Rectal smooth muscle tissue (tissue), 1 donor: Measurements from ENCODE around the gene HPCA.

Source experiments
- H3K27ac ChIP-seq: one replicate; pipeline ENCODE4 v1.7.0; 2013; ENCODE audit warnings: low read depth, low read length, inconsistent platforms
- H3K27me3 ChIP-seq: one replicate; pipeline ENCODE4 v1.7.0; 2013; ENCODE audit warnings: low read length; ENCODE audit not compliant: control insufficient read depth, insufficient read depth
- H3K36me3 ChIP-seq: one replicate; pipeline ENCODE4 v1.7.0; 2013; ENCODE audit warnings: low read length; ENCODE audit not compliant: control insufficient read depth, insufficient read depth
- H3K4me1 ChIP-seq: one replicate; pipeline ENCODE4 v1.7.0; 2013; ENCODE audit warnings: low read length; ENCODE audit not compliant: control insufficient read depth, insufficient read depth
- H3K4me3 ChIP-seq: one replicate; pipeline ENCODE4 v1.7.0; 2013; ENCODE audit warnings: low read length
- H3K9ac ChIP-seq: one replicate; pipeline ENCODE4 v1.7.0; 2013; ENCODE audit warnings: low read length

Gene HPCA

DNA sequence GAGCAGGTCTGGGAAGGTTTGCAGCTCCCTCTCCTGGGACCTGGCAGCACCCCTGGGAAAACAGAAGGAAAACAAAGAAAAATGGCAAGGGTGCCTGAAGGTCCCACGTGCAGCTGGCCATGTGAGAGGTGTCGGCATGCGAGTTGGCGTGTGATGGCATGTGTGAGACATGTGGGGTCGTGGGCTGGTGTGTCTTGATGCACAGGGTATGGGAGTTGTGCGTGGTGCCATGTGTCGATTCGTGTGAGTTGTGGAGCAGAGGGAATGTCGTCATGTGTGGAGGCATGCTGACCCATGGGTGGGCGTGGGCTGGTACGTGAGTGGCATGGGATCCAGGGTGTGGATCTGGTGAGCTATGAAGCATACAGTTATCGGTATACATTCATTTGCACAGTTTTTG lies 1.3 kb downstream of the HPCA start:
- no peak overlapping the region for H3K9ac ChIP-seq
- no peak overlapping the region for H3K27ac ChIP-seq
- H3K36me3 ChIP-seq: no peaks in the 10 kb centered on the region
- peaks cover under 1% of the 10 kb centered on the region for H3K4me1 ChIP-seq
- no peak overlapping the region for H3K4me3 ChIP-seq
- peaks cover 28% of the 10 kb centered on the region for H3K27me3 ChIP-seq

- peaks cover 2% of the 10 kb centered on the region for H3K4me1 ChIP-seq
- H3K27me3 ChIP-seq: peaks cover 30% of the 10 kb centered on the region
- no peak overlapping the region for H3K9ac ChIP-seq
- no peak overlapping the region for H3K27ac ChIP-seq
- no peak overlapping the region for H3K4me3 ChIP-seq
- no peaks in the 10 kb centered on the region for H3K36me3 ChIP-seq
Observed at GRCh38 chr1:32888134-32888533, 1.8 kb downstream of the HPCA start.

DNA sequence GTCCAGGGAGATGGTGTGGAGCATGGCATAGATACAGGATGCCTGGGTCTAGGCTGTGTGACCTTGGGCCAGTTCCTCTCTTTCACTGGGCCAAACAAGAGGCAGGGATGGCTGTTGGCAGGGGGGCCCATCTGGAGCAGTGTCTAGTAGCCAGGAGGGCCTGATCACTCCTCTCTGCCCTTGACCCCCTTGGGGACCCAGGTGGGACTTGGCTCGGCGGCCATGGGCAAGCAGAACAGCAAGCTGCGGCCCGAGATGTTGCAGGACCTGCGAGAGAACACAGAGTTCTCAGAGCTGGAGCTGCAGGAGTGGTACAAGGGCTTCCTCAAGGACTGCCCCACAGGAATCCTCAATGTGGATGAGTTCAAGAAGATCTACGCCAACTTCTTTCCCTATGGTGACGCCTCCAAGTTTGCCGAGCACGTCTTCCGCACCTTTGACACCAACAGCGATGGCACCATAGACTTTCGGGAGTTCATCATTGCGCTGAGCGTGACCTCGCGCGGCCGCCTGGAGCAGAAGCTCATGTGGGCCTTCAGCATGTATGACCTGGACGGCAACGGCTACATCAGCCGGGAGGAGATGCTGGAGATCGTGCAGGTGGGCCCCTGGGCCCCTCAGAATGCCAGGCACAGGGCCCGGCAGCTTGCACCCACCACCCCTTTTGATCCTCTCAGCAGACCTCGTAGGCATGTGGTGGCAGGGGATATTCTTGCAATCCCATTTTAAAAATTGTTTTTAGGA lies 2.6 kb downstream of the HPCA start:
- Histone ChIP-seq H3K9ac (no peak overlapping the region), H3K27ac (no peak overlapping the region), H3K27me3 (peaks cover 27% of the 10 kb centered on the region), H3K4me1 (peaks cover 2% of the 10 kb centered on the region), H3K36me3 (no peaks in the 10 kb centered on the region), H3K4me3 (no peak overlapping the region)

GRCh38 chr1:32889731-32890278 lies 3.5 kb downstream of the HPCA start:
- H3K4me3 ChIP-seq: no peak overlapping the region
- peaks cover 2% of the 10 kb centered on the region for H3K4me1 ChIP-seq
- no peak overlapping the region for H3K27ac ChIP-seq
- H3K9ac ChIP-seq: no peak overlapping the region
- peaks cover 26% of the 10 kb centered on the region for H3K27me3 ChIP-seq
- no peaks in the 10 kb centered on the region for H3K36me3 ChIP-seq

GRCh38 chr1:32890516-32891240 lies 4.4 kb downstream of the HPCA start:
- H3K4me1 ChIP-seq: peaks cover 2% of the 10 kb centered on the region
- no peak overlapping the region for H3K4me3 ChIP-seq
- H3K27ac ChIP-seq: no peak overlapping the region
- no peaks in the 10 kb centered on the region for H3K36me3 ChIP-seq
- H3K9ac ChIP-seq: no peak overlapping the region
- H3K27me3 ChIP-seq: peaks cover 22% of the 10 kb centered on the region

DNA sequence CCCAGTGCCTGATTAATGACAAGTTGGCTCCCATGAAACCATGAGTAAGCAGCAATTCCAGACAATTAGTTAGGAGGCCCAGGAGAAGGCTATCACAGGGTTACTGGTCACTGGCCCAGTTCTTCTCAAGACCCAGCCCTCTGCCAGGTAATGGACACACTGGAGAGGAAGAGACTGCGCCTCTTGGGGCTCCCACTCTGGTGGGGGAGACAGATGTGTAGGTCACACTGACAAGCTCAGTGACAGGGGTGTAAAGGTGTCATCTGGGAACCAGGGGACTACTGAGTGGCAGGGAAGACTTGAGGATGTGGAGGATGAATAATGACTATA lies 4.9 kb downstream of the HPCA start:
- H3K27ac ChIP-seq: no peak overlapping the region
- H3K4me1 ChIP-seq: peaks cover 2% of the 10 kb centered on the region
- no peak overlapping the region for H3K4me3 ChIP-seq
- no peaks in the 10 kb centered on the region for H3K36me3 ChIP-seq
- no peak overlapping the region for H3K9ac ChIP-seq
- H3K27me3 ChIP-seq: peaks cover 19% of the 10 kb centered on the region

GRCh38 chr1:32891630-32892029 lies 5.3 kb downstream of the HPCA start:
- peaks cover 19% of the 10 kb centered on the region for H3K27me3 ChIP-seq
- H3K9ac ChIP-seq: no peak overlapping the region
- H3K4me3 ChIP-seq: no peak overlapping the region
- H3K4me1 ChIP-seq: peaks cover 2% of the 10 kb centered on the region
- no peak overlapping the region for H3K27ac ChIP-seq
- H3K36me3 ChIP-seq: no peaks in the 10 kb centered on the region

DNA sequence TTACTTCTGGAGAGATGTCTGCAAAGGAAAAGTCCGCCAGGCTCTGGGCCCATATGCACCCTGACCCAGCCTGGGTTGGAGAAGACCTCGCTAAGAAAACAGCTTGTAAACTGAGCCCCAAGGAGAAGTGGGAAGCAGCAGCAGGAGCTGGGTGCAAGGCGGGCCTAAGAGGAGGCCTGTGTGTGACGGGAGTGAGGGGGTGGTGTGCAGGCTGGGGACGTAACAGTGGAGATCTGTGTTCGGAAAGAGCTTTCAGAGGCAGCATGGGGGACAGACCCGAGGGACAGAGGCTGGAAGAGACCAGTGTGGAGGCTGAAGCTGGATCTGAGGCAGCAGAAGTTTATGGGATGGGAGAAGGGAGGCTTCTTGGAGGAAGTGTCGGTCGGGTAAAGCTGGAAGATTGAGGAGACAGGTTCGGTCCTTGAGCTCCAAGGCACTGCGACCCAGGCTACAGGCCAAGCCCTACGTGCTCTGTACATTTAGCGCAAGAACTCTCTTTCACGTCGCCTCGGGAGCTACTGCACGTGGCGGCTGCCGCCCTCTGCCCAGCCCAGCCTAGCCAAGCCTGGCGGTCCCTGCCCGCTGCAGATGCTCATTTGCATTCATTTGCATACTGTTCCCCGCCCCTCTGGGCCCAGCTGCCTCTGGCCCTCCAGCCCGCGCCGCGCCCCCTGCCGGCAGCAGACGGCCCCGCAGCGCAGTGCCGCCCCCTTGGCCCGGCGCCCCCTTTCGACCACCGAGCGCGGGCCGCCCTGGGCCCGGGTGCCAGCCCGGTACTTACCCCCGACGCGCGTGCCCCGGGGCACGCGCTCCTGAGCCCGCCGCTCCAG lies 6.3 kb downstream of the HPCA start:
- H3K9ac ChIP-seq: no peak overlapping the region
- peaks cover 2% of the 10 kb centered on the region for H3K4me1 ChIP-seq
- H3K4me3 ChIP-seq: peak overlapping the region; percentile 49
- no peaks in the 10 kb centered on the region for H3K36me3 ChIP-seq
- H3K27me3 ChIP-seq: peaks cover 15% of the 10 kb centered on the region
- H3K27ac ChIP-seq: no peak overlapping the region

GRCh38 chr1:32893198-32894018 lies 7.1 kb downstream of the HPCA start:
- Histone ChIP-seq H3K36me3 (no peaks in the 10 kb centered on the region), H3K27ac (no peak overlapping the region), H3K9ac (no peak overlapping the region), H3K4me3 (peak overlapping the region; percentile 49), H3K27me3 (peaks cover 13% of the 10 kb centered on the region), H3K4me1 (peaks cover 2% of the 10 kb centered on the region)

DNA sequence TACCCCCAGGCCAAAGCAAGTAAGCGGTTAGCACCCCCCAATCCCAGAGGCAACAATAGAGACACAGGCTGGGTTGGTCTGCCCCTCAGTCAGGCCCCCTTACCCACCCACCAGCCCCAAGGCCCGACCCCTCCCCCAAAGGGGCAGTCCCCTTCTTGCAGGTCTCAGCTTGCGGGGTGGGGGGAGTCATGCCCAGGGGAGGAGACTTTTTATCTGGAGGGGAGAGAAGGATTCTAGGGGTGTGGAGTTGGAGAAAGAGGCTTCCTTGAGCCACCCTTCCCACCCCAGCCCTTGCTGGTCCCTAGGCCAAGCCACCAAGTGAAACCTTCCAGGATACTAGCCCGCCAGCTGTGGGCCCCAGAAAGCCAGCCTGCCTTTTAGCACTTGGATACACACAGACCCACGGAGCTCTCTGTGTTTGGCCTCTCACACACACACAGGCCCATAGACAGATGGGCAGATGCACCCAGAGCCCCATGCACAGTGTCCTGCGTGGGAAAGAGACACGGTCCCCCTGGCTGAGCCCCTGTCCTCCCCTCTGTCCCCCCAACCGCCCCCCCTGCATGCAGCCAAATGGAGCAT lies 7.8 kb downstream of the HPCA start:
- Histone ChIP-seq H3K4me3 (no peak overlapping the region), H3K27ac (no peak overlapping the region), H3K4me1 (peaks cover 2% of the 10 kb centered on the region)

GRCh38 chr1:32894681-32895080 lies 8.4 kb downstream of the HPCA start:
- peaks cover 2% of the 10 kb centered on the region for H3K4me1 ChIP-seq
- H3K27ac ChIP-seq: no peak overlapping the region
- no peak overlapping the region for H3K9ac ChIP-seq
- peaks cover 11% of the 10 kb centered on the region for H3K27me3 ChIP-seq
- no peak overlapping the region for H3K4me3 ChIP-seq
- H3K36me3 ChIP-seq: no peaks in the 10 kb centered on the region

More for the DNA sequence above, 7.8 kb downstream of the HPCA start:
- H3K36me3 ChIP-seq: no peaks in the 10 kb centered on the region
- peaks cover 11% of the 10 kb centered on the region for H3K27me3 ChIP-seq
- no peak overlapping the region for H3K9ac ChIP-seq
